Measurements from ENCODE around the gene CAMK2G.
"Not testable (repeated sequence)": the region's sequence is repeated elsewhere in the genome, so short reads cannot be mapped to it uniquely, and the experiment has no call there.

CAMK2G gene

GRCh38 chr10:73893426-73893825 is 19.1 kb upstream of the CAMK2G start:
- H3K4me3 ChIP-seq (replicated peaks; ENCODE audit: low read depth, low read length) = no peak overlapping the region
- no peak for DNase-seq (ENCODE audit: extremely low read depth, low read depth)
- no peak for TF ChIP-seq CTCF (IDR thresholded peaks at IDR 0.05; ENCODE audit: low read depth, low read length, missing control alignments)

DNA sequence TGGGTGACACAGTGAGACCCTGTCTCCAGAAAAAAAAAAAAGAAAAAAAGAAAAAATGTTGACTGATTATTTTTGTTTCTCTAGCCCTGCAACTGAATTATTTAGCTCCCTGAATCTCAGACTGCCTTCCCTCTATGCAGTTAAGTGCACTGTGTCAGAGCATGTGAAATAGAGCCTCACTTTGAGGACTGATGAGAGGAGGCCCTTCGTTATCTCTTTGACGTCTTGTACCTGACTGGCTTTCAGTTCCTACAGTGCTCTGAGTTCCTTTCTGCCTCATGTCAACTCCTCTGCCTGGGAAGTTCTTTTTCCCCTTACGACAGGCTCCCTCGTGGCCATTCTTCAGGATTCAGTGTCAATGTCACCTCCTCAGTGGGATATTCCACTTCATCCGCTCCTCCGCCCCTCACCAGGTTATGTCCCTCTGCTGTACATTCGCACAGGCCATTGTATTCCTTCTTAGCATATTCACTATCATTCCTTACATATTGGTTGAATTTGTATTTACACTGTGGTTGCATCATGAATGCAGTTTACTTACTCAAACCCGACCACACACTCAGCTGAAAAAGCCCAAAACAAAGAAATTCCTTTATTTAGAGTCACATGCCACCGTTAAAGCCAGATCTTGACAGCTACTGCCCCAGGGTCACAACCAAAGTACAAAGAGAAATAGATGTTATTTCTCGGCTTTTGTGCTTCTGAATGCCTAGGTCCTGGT is 18.1 kb upstream of the CAMK2G start:
- no peak overlapping the region for H3K4me3 ChIP-seq (replicated peaks; ENCODE audit: low read depth, low read length)
- TF ChIP-seq CTCF (IDR thresholded peaks at IDR 0.05; ENCODE audit: low read depth, low read length, missing control alignments) = no peak
- no peak for DNase-seq (ENCODE audit: extremely low read depth, low read depth)

DNA sequence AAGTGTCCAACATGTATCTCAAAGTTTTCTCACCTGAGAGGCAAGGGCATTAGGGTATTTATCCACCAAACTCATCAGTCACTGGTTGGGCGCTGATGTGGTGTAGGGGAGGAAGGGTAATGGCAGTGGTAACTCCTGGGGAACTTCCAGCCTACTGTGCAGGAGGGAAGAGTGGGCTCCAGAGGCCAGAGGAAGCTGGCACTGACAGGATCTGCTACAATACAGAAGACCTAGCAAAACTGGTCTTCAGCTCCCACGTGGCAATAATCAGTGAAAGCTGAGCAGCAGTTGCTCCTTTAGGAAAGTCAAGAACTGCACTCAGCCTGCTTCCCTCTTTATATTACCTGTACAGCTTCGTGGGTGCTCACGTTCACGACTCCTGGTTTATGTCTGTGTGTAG is 17.2 kb upstream of the CAMK2G start:
- TF ChIP-seq CTCF (IDR thresholded peaks at IDR 0.05; ENCODE audit: low read depth, low read length, missing control alignments) = no peak
- DNase-seq (ENCODE audit: extremely low read depth, low read depth) = no peak
- H3K4me3 ChIP-seq (replicated peaks; ENCODE audit: low read depth, low read length) = no peak overlapping the region

DNA sequence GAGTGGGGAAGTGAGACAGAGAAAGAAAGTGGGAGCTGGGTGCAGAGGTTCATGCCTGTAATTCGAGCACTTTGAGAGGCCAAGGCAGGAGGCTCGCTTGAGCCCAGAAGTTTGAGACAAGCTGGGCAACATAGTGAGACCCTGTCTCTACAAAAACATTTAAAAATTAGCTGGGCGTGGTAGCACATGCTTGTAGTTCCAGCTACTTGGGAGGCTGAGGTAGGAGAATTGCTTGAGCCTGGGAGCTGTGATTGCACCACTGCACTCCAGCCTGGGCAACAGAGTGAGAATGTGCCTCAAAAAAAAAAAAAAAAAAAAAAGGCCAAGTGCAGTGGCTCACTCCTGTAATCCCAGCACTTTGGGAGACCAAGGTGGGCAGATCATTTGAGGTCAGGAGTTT is 16.5 kb upstream of the CAMK2G start:
- not testable (repeated sequence) for H3K4me3 ChIP-seq (replicated peaks; ENCODE audit: low read depth, low read length); DNase-seq (ENCODE audit: extremely low read depth, low read depth)

DNA sequence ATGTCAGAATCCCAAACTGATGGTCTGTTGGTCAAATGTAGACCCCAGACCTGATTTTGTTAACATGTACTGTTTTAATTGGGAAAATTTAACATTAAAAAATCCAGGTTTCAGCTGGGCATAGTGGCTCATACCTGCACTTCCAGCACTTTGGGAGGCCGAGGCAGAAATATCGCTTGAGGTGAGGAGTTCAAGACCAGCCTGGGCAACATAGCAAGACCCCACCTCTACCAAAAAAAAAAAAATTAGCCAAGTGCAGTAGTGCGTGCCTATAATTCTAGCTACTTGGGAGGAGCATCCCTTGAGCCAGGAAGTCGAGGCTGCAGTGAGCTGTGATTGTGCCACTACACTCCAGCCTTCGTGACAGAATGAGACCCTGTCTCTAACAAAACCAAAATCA is 15.9 kb upstream of the CAMK2G start:
- no peak for DNase-seq (ENCODE audit: extremely low read depth, low read depth)
- no peak overlapping the region for H3K4me3 ChIP-seq (replicated peaks; ENCODE audit: low read depth, low read length)
- TF ChIP-seq CTCF (IDR thresholded peaks at IDR 0.05; ENCODE audit: low read depth, low read length, missing control alignments) = no peak

GRCh38 chr10:73889416-73889815 is 15.1 kb upstream of the CAMK2G start:
- not testable (repeated sequence) for DNase-seq (ENCODE audit: extremely low read depth, low read depth); H3K4me3 ChIP-seq (replicated peaks; ENCODE audit: low read depth, low read length)

DNA sequence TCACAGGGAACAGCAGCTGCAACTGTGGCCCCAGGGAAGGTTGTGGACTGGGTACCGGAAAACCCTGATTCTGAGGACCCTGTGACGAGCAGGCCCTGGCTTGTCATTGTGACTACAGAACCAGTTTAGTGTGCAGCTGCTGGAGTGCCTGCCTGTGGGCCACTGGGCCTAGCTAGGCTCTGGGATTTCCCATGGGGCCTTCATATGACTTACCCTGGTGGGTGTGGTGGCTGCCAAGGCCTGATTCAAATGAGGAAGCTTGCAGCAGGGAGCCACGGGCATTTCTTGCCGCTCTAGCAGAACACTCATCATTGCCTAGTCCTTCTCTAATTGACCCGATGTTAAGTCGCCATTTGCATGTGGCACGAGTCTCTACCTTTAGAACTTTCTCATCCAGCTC is 14.7 kb upstream of the CAMK2G start:
- DNase-seq (ENCODE audit: extremely low read depth, low read depth) = no peak
- no peak for TF ChIP-seq CTCF (IDR thresholded peaks at IDR 0.05; ENCODE audit: low read depth, low read length, missing control alignments)
- no peak overlapping the region for H3K4me3 ChIP-seq (replicated peaks; ENCODE audit: low read depth, low read length)

DNA sequence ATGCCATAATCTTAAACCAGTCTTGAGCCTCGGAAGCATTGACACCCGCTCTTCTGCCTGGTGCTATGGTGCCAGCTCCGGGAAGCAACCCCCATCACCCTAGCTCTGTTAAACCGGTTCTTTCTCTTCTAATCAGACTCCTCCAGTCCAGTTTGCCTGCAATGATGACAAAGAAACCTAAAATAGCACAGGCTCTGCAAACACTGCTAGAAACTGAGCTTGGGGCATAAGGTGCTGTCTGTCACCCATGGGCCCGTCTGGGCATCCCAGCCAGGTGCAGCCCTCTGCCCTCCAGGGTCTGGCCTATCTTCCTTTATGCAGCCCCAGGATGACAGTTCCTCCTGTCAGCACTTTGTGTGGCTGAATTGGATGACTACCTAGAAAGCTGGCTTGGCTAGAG is 14.2 kb upstream of the CAMK2G start:
- H3K4me3 ChIP-seq (replicated peaks; ENCODE audit: low read depth, low read length) = no peak overlapping the region
- DNase-seq (ENCODE audit: extremely low read depth, low read depth) = no peak
- no peak for TF ChIP-seq CTCF (IDR thresholded peaks at IDR 0.05; ENCODE audit: low read depth, low read length, missing control alignments)

Data from HFF-Myc (cell line).